GM19372 (cell line): ENCODE measurements around the gene RGS7.
"Not testable (repeated sequence)": the region's sequence is repeated elsewhere in the genome, so short reads cannot be mapped to it uniquely, and the experiment has no call there.

Experiments
- ATAC-seq: cut with Tn5 transposase; IDR thresholded peaks from one replicate; pipeline ENCODE4 v1.9.1; 2021; ENCODE audit warnings: mild to moderate bottlenecking, low read depth, moderate library complexity; ENCODE audit not compliant: unreplicated experiment

RGS7 gene

GRCh38 chr1:241012708-241013340 is 344.2 kb downstream of the RGS7 start:
- ATAC-seq, result no peak

- ATAC-seq, result no peak
Measured at GRCh38 chr1:241007668-241008067, 349.3 kb downstream of the RGS7 start.

- no peak for ATAC-seq
Measured at GRCh38 chr1:240999826-241000225, 357.2 kb downstream of the RGS7 start.

- no peak for ATAC-seq
Measured at GRCh38 chr1:240998441-240999015, 358.5 kb downstream of the RGS7 start.

GRCh38 chr1:240998024-240998423 is 359.0 kb downstream of the RGS7 start:
- ATAC-seq, result no peak

- no peak for ATAC-seq
Measured at GRCh38 chr1:240993004-240993403, 364.0 kb downstream of the RGS7 start.

GRCh38 chr1:240991230-240991629 is 365.8 kb downstream of the RGS7 start:
- no peak for ATAC-seq

GRCh38 chr1:240987928-240988327 is 369.1 kb downstream of the RGS7 start:
- no peak for ATAC-seq

GRCh38 chr1:240985081-240985480 is 371.9 kb downstream of the RGS7 start:
- no peak for ATAC-seq

GRCh38 chr1:240980342-240980741 is 376.7 kb downstream of the RGS7 start:
- no peak for ATAC-seq

GRCh38 chr1:240976685-240977084 is 380.3 kb downstream of the RGS7 start:
- ATAC-seq, result no peak

GRCh38 chr1:240973875-240974274 is 383.1 kb downstream of the RGS7 start:
- no peak for ATAC-seq

GRCh38 chr1:240972059-240972458 is 384.9 kb downstream of the RGS7 start:
- ATAC-seq, result not testable (repeated sequence)

GRCh38 chr1:240970253-240970652 is 386.8 kb downstream of the RGS7 start:
- ATAC-seq, result no peak

GRCh38 chr1:240968864-240969263 is 388.1 kb downstream of the RGS7 start:
- ATAC-seq, result no peak

GRCh38 chr1:240967070-240967724 is 389.8 kb downstream of the RGS7 start:
- ATAC-seq, result no peak

- no peak for ATAC-seq
Measured at GRCh38 chr1:240965581-240966091, 391.4 kb downstream of the RGS7 start.

- no peak for ATAC-seq
Measured at GRCh38 chr1:240962086-240962485, 394.9 kb downstream of the RGS7 start.

GRCh38 chr1:240956424-240956823 is 400.6 kb downstream of the RGS7 start:
- no peak for ATAC-seq

- no peak for ATAC-seq
Measured at GRCh38 chr1:240956020-240956419, 401.0 kb downstream of the RGS7 start.

GRCh38 chr1:240947438-240948224 is 409.4 kb downstream of the RGS7 start:
- ATAC-seq, result no peak
